HG02763 (cell line): Measurements from ENCODE around the gene ANO1.
"Not testable (repeated sequence)": the region's sequence is repeated elsewhere in the genome, so short reads cannot be mapped to it uniquely, and the experiment has no call there.

Experiments
- ATAC-seq: cut with Tn5 transposase; IDR thresholded peaks from one replicate; pipeline ENCODE4 v1.9.1; 2021; ENCODE audit warnings: mild to moderate bottlenecking, moderate library complexity; ENCODE audit not compliant: unreplicated experiment

Gene ANO1

DNA sequence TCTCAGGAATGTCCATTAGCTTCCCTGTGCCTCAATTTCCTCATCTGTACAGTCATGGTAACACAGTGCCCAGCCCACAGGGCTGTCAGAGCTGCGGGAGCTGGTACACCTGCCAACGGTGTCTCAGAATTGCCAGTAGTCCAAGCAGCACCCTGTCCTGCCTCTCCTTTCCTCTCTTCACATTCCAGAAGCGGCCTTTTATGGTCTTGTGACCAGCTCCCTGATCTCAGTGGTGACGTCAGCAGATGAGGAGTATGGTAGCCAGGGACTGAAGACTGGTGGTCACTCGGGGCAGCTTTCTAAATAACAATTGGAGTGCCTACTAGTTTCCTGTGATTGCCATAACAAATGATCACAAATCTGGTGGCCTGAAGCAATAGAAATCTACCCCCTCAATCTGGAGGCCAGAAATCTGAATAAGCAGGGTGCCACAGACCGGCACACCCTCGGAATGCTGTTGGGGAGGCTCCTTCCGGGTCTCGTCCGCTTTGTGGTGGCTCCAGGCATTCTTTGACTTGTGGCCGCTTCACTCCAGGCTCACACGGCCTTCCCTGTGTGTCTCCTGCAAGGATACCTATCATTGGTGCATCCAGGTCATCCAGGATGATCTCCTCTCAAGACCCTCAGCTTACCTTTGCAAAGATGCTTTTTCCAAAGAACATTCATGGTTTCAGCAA lies 127.1 kb downstream of the ANO1 start:
- ATAC-seq: no peak

DNA sequence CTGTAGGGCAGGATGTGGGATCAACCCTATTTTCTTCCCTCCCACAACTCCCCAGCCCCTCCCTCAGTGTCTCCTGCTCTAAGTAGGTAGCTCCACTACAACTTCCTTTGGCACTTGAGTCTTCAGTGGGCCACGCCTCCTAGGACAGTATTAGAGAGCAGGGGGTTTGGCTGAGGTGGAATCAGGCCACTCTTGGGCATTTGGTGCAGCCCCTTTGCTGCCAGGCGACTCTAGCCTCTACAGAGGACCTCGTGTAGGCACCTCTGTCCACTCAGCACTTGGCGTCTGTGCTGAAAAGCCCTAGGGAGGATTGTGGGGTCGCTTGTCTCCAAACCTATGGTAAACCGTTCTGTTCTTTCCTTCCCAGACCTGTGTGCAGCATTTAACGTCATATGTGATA lies 127.6 kb downstream of the ANO1 start:
- ATAC-seq: no peak

DNA sequence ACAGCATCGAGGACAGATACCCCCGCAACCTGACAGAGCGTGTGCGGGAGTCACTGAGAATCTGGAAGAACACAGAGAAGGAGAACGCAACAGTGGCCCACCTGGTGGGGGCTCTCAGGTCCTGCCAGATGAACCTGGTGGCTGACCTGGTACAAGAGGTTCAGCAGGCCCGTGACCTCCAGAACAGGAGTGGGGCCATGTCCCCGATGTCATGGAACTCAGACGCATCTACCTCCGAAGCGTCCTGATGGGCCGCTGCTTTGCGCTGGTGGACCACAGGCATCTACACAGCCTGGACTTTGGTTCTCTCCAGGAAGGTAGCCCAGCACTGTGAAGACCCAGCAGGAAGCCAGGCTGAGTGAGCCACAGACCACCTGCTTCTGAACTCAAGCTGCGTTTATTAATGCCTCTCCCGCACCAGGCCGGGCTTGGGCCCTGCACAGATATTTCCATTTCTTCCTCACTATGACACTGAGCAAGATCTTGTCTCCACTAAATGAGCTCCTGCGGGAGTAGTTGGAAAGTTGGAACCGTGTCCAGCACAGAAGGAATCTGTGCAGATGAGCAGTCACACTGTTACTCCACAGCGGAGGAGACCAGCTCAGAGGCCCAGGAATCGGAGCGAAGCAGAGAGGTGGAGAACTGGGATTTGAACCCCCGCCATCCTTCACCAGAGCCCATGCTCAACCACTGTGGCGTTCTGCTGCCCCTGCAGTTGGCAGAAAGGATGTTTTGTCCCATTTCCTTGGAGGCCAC lies 128.3 kb downstream of the ANO1 start:
- no peak for ATAC-seq

DNA sequence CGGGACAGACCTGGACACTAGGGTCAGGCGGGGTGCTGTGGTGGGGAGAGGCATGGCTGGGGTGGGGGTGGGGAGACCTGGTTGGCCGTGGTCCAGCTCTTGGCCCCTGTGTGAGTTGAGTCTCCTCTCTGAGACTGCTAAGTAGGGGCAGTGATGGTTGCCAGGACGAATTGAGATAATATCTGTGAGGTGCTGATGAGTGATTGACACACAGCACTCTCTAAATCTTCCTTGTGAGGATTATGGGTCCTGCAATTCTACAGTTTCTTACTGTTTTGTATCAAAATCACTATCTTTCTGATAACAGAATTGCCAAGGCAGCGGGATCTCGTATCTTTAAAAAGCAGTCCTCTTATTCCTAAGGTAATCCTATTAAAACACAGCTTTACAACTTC lies 128.9 kb downstream of the ANO1 start:
- ATAC-seq: no peak

DNA sequence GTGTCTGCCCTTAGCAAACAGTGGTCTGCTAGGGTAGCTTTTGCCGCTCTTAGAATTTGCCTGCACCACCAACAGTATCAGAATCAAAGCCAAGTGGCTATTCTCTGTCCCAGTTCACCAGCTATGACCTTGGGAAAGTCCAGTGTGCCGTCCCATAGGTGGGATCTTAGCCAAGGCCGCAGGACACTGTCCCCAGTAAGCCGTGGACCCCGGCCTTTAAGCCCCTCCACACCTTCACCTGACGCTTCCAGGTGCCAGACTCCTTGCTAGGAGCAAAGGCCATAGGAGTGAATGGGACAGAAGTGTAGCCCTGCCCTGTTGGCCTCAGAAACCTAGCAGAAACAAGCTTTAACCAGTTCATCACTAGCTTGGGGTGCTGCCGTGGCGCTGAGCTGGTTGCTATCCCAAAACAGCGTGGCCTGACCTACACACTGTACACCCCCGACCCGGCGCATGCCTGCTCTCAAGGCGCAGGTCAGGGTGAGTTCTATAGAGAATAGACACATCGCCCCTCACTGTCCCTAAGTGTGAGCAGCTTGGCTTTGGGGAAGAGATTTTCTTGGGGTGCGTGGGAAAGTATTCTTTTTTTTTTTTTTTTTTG lies 129.5 kb downstream of the ANO1 start:
- ATAC-seq: no peak

DNA sequence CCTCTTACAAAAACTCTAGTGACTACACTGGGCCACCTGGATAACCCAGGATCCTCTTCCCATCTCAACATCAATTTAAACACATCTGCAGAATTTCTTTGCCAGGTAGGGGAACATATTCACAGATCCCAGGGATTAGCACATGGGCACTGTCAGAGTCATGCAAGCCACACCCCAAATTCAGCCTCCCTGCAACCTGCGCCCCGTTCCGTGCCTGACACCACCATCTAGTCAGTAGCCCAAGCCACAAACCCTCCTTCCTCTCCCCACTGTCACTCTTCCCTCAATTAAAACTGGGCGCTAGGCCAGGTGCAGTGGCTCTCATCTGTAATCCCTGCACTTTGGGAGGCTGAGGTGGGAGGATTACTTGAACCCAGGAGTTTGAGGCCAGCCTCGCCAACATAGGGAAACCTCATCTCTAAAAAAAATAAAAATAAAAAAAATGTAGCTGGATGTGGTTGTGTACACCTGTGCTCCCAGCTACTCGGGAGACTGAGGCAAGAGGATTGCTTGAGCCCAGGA lies 131.3 kb downstream of the ANO1 start:
- ATAC-seq: no peak

DNA sequence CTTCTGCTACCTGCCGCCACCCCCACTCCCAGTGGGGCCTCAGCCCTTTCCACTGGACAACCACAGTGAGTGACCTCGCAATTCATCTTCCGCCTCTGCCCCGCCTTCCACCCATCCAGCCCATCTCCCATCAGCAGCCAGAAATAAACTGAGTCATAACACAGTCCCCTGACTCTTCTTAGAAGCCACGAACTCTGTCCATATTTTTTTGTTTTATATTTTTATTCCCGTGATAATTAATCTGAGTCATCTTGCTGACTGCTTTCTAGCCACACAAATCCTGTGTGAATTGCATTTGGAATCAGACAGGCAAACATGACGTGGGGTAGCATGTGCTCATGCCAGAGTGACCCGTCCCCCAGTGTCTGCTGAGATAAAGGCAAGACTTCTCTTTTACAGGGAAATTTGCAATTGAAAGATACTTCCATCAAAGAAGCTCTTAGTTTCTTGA lies 132.0 kb downstream of the ANO1 start:
- ATAC-seq: no peak

DNA sequence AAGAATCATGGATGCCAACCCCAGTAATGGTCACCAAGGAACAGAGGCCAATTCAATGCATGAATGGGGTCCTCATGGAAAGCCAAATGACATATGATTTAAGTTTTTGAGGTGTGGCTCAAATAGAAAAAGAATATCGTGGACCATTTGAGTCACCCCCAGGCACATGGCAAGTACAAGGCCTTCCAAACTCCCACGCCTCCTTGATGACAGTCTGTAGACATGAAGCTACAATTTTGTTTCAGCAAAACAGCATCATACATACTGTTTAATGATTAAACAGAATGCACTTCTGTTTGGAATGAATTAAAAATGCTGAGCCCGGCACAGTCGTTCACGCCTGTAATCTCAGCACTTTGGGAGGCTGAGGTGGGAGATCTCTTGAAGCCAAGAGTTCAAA lies 132.4 kb downstream of the ANO1 start:
- no peak for ATAC-seq

DNA sequence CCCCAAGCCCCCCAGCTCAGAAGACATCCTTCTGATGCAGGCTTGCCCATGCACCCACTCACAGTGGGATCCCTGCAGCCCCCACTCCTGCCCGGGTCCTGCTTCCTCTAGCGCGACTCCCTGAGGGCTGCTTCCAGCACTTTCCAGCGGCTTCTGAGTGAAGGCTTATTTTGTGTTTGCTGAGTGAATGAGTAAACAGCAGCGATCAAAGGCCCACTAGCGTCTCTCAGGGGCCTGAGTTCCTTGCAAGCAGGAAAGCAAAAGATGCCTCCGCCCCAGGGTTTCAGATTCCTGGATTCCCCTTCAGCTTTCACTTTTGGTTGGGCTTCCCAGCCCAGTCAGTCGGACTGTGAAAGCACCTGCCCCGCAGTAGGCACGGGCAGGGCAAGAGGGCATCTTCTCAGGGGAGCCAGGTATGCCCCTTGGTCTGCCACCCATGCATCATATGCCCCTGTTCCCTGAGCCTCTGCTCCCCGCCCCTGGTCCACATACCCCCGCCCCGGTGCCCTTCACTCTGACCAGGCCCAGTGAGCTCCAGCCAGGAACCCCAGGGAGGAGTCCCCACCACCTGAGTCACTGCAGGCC lies 134.2 kb downstream of the ANO1 start:
- no peak for ATAC-seq

DNA sequence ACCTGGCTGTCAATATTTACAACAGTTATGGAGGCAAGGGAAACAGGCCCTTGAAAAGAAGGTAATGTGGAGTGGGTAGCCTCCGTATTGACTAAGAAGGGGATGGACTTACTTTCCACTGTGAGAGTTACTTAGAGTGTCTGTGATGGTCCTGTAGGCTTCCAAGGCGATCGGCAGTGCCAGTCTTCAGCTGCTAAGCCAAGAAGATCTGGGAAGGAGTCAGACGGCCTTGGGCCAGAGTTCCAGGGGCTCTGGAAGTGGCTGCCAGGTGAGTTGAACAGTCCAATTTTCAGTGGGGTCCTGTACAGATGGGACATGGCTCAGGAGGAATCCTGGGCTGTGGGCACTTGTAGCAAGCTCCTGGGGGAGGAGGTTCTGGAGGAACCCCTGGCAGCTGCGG lies 139.3 kb downstream of the ANO1 start:
- ATAC-seq: not testable (repeated sequence)

DNA sequence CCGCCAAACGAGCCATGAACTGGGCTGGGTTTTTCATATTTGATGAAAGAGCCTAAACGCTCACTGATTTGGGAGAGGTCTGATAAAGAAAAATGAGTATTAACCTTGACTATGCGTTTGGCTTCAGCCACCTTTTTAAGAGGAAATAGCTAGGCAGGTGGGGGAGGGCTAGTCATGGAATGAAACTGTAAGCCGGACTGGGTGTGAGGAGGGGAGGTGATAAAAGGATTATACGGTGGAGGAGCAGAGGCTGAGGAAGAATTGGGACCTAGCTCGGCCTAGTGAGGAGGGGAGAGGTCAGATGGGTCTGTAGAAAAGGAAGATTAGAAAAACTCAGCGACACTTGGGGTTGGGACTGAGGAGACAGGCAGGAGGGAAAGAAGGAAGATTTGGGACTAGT lies 140.0 kb downstream of the ANO1 start:
- not testable (repeated sequence) for ATAC-seq

DNA sequence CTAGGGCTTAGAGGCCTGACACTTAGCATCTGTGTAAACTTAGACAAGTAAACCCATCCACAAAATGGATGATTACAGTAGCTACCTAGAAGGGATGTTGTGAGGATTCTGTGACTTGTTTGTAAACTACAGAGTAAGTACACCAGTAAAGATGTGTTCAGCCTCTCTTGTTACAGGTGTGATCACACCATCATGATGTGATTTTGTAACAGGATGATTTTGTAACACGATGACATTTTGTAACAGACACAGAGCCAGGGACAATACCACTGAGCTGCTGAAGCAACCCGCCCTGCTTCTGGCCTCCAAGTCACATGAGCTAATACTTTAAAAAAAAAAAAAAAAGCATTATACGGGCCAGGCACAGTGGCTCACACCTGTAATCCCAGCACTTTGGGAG lies 142.0 kb downstream of the ANO1 start:
- ATAC-seq: no peak

DNA sequence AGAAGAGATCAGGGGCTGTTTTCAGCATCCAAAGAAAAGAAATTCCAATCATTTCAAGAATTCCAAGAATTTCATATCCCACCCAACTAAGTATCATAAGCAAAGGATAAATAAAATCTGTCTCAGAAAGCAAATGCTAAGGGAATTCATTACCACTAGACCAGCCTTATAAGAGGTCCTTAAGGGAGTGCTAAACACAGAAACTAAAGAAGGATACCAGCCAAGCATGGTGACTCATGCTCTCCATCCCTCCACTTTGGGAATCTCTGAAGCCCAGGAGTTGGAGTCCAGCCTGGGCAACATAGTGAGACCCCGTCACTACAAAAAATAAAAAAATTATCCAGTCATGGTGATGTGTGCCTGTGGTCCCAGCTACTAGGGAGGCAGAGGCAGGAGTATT lies 142.8 kb downstream of the ANO1 start:
- ATAC-seq: no peak

DNA sequence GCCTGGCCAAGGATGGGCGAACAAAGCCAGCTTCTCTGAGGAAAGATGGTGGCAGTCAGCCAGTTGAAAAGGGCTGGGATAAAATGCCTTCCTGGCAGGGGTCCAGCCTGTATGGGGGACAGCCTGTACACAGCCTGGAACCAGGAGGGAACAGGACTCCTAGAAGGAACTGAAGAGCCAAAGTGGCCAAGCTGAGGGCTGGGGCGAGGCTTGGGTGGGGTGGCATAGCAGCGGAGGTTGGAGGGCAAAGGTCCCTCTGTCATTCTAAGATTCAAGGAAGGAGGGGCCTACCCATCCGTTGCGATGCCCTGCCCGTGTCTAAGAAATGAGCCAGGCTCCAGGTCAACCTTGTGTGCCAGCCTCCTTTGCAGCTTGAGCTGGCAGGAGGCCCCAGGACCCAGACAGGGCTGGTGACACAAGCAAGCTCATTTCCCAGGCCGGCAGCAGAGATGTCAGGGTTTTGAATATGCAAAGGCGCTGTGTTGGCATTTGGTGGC lies 147.6 kb downstream of the ANO1 start:
- ATAC-seq: no peak

DNA sequence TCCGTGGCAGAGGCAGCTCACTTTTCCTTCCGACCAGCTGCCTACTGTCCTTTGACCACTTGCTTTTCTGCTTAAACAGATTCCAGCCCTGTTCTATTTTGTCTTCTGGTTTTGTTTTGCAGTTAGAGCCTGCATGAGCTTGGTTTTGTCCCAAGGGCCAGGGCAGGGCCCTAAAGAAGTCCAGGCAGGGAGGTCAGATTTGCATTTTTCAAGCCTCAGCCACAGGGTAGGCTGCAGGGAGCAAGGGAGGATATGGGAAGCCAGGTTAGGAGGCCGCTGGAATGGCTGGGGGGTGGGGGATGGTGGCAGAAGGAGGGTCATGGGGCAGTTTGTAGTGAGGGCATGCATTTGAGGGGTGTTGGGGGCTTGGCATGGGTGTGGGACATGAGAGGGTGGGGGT lies 148.1 kb downstream of the ANO1 start:
- no peak for ATAC-seq

DNA sequence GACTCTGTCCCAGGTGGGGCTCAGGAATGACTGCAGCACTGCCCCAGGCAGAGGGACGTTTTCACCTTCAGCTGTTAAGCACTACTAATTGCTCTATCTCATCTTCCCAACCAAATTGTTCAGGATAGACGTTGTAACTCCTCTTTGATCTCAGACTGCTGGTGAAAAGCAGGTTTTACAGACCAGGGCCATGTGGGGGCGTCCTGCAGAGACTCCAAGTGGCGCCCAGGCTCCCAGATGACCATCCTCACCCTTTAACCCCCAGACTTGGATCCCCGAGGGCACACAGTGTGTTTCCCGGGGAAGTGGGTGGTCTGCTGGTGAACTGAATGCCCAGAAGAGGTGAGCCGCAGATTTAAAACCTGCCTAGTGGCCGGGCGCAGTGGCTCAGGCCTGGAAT lies 148.8 kb downstream of the ANO1 start:
- ATAC-seq: no peak

DNA sequence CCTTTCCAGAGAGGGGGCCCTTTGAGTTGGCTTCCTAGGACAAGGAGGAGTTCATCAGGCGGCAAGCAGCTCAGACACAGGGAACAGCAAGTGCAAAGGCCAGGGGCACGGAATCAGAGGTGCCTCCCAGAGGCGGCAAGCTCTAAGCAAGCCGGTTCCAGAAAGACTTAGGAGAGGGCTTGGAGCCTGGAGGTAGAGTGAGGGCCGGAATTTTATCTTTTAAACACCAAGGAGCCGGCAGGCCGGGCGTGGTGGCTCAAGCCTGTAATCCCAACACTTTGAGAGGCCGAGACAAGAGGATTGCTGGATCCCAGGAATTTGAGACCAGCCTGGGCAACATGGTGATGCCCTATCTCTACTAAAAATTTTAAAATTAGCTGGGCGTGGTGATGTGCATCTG lies 151.6 kb downstream of the ANO1 start:
- no peak for ATAC-seq

DNA sequence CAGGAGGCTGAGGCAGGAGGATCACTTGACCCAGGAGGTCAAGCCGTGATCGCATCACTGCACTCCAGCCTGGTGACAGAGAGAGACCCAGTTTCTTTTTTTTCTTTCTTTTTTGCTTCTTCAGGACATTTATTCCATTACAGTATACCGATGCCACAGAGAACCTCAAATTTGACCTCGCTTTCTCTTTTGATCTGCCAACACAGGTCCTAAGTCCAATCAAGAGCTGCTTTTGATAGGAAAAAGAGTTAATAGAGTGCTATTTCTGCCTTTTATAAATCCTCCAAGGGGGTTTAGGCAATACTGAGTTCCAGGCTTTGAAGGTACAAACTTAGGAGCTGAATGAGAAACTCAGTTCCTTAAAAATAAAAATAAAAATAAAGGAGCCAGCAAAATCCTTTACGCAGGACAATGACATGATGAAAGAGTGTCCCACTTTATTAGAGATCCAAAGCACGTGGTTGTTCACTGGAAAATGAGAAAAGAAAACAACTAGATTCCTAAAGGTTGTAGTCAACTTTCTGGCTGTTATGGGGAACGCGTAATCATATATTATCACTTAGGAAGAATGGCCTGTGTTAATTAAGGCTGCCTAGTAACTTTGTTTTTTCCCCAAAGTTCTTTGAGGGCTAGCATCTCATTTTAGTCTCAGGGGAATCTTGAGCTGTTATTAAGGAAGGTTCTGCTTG lies 152.2 kb downstream of the ANO1 start:
- no peak for ATAC-seq

DNA sequence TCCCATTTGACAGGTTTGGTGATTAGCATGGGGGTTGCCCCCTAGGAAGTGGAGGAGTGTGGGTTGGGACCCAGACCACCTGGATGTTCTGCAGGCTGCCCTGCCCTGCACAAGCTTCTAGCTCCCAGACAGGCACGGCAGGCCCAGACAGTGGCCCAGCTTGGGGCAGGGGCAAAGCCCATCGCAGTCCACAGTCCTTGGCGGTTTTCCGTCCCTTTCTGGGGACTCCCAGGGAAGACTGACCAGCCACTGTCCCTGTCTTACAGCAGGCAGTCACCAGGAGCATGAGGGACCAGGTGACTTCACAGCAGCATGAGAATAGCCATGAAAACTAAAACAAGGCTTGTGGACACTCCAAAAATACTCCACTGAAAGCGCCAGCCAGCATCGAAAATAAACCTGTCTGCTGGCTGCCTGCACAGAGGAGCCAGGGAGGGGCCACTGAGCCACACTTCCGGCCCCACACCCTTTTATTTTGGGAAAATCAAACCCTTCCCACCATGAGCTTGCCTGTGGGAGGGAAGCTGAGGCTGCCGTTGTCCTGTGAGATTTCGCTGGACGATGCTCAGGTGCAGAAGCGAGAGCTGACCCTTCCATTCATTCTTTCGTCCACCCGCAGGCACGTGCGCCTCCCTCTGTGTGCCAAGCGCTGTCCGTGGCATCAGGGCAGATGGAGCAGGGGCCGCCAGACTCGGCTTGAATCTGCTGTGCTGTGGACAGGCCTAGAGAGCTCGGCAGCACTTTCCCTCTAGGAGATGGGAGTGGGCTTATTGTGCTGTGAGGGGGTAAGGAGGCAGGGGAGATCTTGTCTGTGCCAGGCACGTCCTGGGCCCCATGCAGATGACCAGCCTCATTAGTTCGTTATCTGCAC lies 153.0 kb downstream of the ANO1 start:
- no peak for ATAC-seq

DNA sequence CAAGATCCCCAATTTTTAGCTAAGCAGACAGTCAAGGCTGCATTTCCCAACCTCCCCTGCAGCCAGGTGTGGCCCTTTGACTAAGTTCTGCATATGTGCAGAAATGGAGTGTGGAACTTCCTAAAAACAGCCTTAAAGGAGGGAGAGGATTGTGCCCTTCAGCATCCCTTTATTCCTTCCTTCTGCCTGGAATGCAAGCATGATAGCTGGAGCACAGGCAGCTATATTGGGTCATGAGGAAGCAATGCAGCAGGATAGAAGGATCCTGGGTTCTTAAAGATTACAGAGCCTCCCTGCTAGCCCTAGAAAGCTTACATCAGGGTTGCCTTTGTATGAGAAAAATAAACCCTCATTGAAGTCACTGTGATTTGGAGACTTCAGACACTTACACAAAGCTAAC lies 154.9 kb downstream of the ANO1 start:
- no peak for ATAC-seq
